Measurements from ENCODE around the gene SGPP1.
A peak's percentile ranks its signal among the peaks of the same experiment; 100 is the strongest.
"Not testable (repeated sequence)": the region's sequence is repeated elsewhere in the genome, so short reads cannot be mapped to it uniquely, and the experiment has no call there.

SGPP1 gene

GRCh38 chr14:63672417-63673180 lies 55.3 kb downstream of the SGPP1 start:
- no peak for DNase-seq

GRCh38 chr14:63671987-63672386 lies 55.9 kb downstream of the SGPP1 start:
- no peak for DNase-seq

- DNase-seq = no peak
Observed at GRCh38 chr14:63670692-63671091, 57.2 kb downstream of the SGPP1 start.

- no peak for DNase-seq
Observed at GRCh38 chr14:63666335-63666734, 61.5 kb downstream of the SGPP1 start.

DNA sequence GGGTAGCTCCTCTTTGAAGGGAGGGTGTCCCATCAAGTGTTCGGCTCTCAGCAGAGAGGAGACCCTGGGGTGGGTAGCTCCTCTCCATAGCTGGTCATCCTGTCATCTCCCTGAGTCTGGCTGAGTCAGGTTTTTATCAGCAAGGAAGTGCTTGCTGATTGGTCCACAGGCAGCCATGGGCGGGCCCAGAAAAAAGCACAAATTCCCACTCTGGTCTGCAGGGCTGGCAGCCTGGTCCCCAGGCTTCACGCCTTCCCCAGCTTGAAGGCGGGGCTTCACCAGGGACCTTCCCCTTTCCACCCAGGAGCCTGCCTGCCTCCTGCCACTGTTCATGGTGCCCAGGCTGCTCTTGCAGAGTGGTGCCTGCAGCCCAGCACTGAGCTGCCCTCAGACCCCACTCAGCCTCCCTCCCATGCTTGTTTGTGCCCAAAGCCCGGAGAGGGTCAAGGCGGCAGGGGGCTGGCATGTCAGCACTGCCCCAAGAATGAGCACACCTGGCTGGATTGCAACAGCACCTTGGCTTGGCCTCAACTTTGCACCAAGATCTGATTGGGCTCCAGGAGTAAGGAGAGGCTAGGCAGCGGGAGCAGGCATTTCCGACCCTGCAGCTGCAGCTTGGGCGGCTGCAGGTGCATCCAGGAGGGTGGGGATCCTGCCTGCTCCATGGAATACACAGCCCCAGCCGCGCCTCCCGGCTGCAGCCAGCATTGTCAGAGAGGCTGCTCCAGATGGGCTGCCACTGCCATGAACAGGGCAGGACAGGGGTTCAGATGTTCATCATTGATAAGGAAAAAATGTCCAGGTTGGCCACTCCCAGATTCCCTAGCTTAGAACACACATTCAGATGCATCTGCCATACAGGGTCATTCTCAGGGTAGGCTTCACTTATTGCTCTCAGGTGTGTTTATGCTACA lies 64.2 kb downstream of the SGPP1 start:
- DNase-seq = no peak

DNA sequence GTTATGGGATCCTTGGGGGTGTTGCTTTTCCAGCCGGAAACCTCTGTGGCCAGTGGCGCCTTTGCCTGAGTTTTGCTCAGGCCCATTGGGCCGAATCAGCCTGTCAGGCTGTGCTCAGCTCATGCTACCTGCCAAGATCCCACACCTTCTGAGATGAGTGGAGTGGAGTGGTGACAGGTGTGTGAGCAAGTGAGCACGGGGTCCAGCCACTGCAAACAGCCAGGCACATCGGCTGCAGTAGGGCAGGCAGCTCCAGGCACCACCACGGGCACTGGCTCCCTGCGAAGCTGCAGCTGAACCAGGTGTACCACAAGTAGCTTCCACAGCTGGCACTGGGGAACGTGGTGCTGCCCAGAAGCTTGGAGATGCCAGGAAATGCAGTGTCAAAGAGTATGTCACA lies 65.1 kb downstream of the SGPP1 start:
- DNase-seq = no peak

DNA sequence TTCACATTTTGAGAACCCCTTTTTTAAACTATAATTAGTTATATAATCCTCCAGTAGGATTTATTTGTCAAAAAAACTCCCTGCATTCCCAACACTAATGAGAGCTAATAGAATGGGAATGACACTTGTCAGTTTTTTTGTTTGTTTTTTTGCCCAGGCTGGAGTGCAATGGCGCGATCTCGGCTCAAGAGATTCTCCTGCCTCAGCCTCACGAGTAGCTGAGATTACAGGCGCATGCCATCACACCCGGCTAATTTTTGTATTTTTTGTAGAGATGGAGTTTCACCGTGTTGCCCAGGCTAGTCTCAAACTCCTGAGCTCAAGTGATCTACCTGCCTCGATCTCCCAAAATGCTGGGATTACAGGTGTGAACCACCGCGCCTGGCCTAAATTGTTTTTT lies 66.0 kb downstream of the SGPP1 start:
- not testable (repeated sequence) for DNase-seq

- no peak for DNase-seq
Observed at GRCh38 chr14:63659726-63660125, 68.1 kb downstream of the SGPP1 start.

GRCh38 chr14:63656194-63656593 lies 71.7 kb downstream of the SGPP1 start:
- no peak for DNase-seq

DNA sequence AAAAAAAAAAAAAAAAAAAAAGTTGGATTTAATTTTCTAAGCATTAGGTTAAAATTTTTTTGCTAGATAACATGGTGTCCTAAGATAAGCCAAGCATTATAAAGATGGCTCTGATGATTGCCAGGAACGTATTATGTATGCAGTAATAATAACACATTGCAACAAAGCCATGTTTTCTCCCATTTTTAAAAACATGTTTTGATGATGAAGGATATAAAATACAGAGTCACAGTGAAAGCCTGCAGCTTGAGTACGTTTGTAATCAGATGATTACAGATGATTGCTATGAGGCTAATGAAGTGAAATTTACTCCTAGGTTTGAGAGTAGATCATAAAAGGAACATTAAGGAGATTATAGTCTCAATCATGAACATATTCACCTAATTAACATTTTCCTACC lies 72.9 kb downstream of the SGPP1 start:
- DNase-seq = no peak

DNA sequence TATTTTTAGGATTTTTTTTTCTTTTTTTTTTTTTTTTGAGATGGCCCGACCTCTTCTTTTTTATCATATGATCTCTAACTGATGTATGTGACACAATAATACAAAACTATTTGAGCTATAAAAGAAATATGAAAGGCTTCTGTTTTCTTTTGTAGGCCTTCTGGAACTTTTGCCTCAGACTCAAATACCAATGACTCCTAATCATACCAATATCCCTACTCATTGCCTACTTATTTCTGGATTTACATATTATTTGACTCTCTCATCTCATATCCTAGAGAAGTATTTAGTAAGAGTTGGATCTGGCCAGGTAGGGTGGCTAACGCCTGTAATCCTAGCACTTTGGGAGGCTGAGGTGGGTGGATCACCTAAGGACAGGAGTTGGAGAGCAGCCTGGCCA lies 73.5 kb downstream of the SGPP1 start:
- no peak for DNase-seq

- DNase-seq = no peak
Observed at GRCh38 chr14:63652406-63652805, 75.5 kb downstream of the SGPP1 start.

DNA sequence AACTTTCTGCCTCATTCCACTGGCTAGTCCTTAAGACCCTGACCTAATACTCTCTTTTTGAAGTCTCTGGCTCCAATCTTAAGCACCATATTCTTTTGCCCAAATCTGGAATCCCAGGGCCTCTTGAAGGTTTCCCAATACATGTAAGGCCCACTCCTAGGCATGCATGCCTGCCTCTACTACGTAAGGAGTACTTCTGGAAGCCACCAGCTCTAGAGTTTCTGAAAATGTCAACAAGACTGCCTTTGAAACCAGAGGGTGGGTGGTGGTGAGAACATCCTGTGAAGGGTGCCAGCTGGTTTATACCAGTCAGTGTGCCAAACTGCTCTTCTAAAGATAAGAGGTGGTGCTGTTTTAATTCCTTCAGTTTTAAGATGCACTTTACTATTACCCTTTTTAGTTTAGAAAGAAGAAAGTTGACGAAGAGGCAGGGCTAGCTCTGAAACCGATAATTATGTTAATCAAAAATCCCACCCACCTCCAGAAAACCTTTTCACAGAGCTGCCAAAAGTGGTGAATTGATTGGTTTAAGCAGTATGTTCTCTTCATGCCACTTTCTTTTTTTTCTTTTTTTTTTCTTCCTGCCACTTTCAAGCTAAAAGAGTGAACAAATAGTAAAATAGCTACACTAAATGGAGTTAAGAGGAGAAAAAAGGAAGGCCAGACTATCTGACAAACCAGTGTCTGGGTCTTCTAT lies 77.5 kb downstream of the SGPP1 start:
- DNase-seq = no peak

DNA sequence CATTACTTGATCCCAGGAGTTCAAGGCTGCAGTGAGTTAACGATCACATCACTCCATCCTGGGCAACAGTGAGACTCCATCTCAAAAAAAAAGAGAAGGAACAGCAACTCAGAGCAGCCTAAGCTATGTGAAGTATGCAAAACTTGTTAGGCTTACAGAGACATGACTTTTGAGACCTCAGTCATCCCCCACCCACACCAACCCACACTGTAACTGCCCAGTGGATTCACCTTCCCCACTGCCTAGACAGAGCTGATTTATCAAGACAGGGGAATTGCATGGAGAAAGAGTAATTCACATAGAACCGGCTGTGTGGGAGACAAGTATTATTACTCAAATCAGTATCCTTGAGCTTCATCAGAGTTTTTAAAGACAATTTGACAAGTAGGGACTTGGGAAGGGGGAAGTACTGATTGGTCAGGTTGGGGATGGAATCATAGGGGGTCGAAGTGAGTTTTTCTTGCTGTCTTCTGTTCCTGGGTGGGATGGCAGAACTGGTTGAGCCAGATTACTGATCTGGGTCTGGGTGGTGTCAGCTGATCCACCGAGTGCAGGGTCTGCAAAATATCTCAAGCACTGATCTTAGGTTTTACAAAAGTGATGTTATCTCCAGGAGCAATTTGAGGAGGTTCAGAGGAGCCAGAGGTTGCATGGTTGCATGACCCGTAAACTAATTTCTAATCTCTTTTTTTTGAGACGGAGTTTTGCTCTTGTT lies 80.0 kb downstream of the SGPP1 start:
- DNase-seq = no peak

DNA sequence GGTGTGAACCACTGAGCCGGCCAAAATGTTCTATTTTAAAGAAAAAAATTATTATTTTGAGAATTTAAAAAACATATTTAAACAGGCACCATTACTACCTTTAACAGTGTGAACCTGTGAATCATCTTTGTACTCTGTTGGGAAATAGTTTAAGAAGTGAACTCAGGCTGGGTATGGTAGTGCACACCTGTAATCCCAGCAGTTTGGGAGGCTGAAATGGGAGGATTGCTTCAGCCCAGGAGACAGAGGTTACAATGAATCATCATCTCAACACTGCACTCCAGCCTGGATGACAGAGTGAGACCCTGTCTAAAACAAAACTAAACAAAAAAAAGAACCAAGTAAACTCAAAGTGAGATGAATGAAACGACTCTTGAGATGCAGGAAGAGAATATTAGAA lies 83.1 kb downstream of the SGPP1 start:
- no peak for DNase-seq

- no peak for DNase-seq
Observed at GRCh38 chr14:63642656-63643382, 85.0 kb downstream of the SGPP1 start.

DNA sequence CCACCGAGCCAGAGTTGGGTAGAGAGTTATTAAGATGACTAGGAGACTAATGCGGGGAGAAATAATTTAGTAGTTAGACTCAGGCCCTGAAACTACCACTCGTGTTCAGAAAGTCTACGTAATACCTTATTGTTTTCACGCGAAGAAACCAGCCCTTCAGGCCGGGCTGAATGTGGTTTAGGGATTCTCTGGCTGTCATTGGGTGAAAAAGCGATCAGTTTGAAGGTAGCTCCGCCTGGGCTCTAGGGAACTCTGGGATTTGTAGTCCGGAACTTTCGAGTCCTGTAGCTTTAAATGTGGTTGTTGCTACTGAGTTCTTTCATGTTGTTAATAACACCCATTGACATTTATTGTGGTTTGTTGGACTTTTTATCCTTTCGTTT lies 85.6 kb downstream of the SGPP1 start:
- DNase-seq = peak; percentile 93

GRCh38 chr14:63641473-63642228 lies 86.2 kb downstream of the SGPP1 start, which contains the start of gene WDR89:
Gene WDR89 (minus strand): TSS chr14:63641871. CDS start chr14:63599942, 41,929 bp downstream.
- DNase-seq = peak; percentile 99

- no peak for DNase-seq
Observed at GRCh38 chr14:63638493-63638892, 89.4 kb downstream of the SGPP1 start.

DNA sequence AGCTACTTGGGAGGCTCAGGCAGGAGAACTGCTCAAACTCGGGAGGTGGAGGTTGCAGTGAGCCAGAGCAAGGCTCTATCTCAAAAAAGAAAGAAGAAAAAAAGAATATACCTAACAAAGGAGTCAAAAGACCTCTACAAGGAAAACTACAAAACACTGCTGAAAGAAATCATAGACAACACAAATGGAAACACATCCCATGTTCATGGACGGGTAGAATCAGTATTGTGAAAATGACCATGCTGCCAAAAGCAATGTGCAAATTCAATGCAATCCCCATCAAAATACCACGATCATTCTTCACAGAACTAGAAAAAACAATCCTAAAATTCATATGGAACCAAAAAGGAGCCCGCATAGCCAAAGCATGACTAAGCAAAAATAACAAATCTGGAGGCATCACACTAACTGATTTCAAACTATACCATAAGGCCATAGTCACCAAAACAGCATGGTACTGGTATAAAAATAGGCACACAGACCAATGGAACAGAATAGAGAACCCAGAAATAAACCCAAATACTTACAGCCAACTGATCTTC lies 91.7 kb downstream of the SGPP1 start:
- not testable (repeated sequence) for DNase-seq

Measured in NCI-H446 treated with DMSO at 0.1 percent for 48 hours (cell line).